CD4-positive, alpha-beta T cell treated with Interleukin-17A for 4 hours (primary cell): ENCODE measurements around the gene TRAM2.
"Not testable (repeated sequence)": the region's sequence is repeated elsewhere in the genome, so short reads cannot be mapped to it uniquely, and the experiment has no call there.

ENCODE experiments used
- DNase-seq: peaks from one replicate; pipeline ENCODE4 v3.0.0-alpha.2; 2020; ENCODE audit warnings: mixed read lengths

Gene TRAM2

GRCh38 chr6:52474173-52474572, 102.7 kb downstream of the TRAM2 start:
- no peak for DNase-seq

GRCh38 chr6:52461194-52461593, 115.7 kb downstream of the TRAM2 start:
- DNase-seq = not testable (repeated sequence)

GRCh38 chr6:52457096-52457495, 119.8 kb downstream of the TRAM2 start:
- DNase-seq = no peak

GRCh38 chr6:52454556-52454955, 122.3 kb downstream of the TRAM2 start:
- DNase-seq = no peak
